Kidney epithelial cell (primary cell): ENCODE results near the gene MT1B. TPM values are rescaled to one million over a fixed set of nuclear protein-coding genes. Genes with fewer than 3 reads are reported as not detected.

Experiments
- DNase-seq: peaks from one replicate; pipeline ENCODE4 v3.0.0-alpha.2; 2010; ENCODE audit warnings: low read depth
- H3K27me3 ChIP-seq: 2 replicates; pipeline ENCODE4 v1.6.0; 2011; ENCODE audit warnings: low read length; ENCODE audit not compliant: control insufficient read depth, insufficient read depth
- H3K36me3 ChIP-seq: 2 replicates; pipeline ENCODE4 v1.5.1; 2011; ENCODE audit warnings: low read length; ENCODE audit not compliant: control insufficient read depth, insufficient read depth
- H3K4me3 ChIP-seq: 2 replicates; pipeline ENCODE4 v1.5.1; 2011; ENCODE audit warnings: low read depth, mild to moderate bottlenecking, control low read depth, low read length
- CTCF ChIP-seq: IDR thresholded peaks from 2 replicates; pipeline ENCODE4 v1.5.1; 2011; ENCODE audit warnings: mild to moderate bottlenecking, moderate library complexity, low read length, control low read depth, inconsistent platforms; ENCODE audit not compliant: insufficient read depth, poor library complexity, severe bottlenecking
- total RNA-seq: library from RNA; depleted of rRNA; stranded (reverse); fragments of >200 nt; gene quantifications from 2 replicates; pipeline ENCODE4 v1.2.3, GENCODE V29; 2015

The MT1B gene
- total RNA-seq, 1 donor from 2014 or later = not detected

GRCh38 chr16:56633535-56633934 lies 18.2 kb upstream of the MT1B start:
- Histone ChIP-seq H3K4me3 (no peak overlapping the region), H3K27me3 (peaks cover 49% of the 10 kb centered on the region)

GRCh38 chr16:56634715-56635440 lies 16.8 kb upstream of the MT1B start:
- TF ChIP-seq CTCF = no peak
- Histone ChIP-seq H3K36me3 (no peaks in the 10 kb centered on the region), H3K4me3 (no peak overlapping the region), H3K27me3 (peaks cover 51% of the 10 kb centered on the region)
- no peak for DNase-seq

More at GRCh38 chr16:56633535-56633934, 18.2 kb upstream of the MT1B start:
- no peak for DNase-seq
- no peak for TF ChIP-seq CTCF
- no peaks in the 10 kb centered on the region for H3K36me3 ChIP-seq

GRCh38 chr16:56635441-56635967 lies 16.2 kb upstream of the MT1B start:
- H3K27me3 ChIP-seq = peaks cover 51% of the 10 kb centered on the region
- H3K4me3 ChIP-seq = no peak overlapping the region
- no peak for DNase-seq
- no peak for TF ChIP-seq CTCF
- no peaks in the 10 kb centered on the region for H3K36me3 ChIP-seq

GRCh38 chr16:56636616-56637413 lies 14.9 kb upstream of the MT1B start:
- DNase-seq = no peak
- Histone ChIP-seq H3K4me3 (no peak overlapping the region), H3K27me3 (peaks cover 51% of the 10 kb centered on the region), H3K36me3 (no peaks in the 10 kb centered on the region)
- TF ChIP-seq CTCF = no peak

GRCh38 chr16:56637814-56638750 lies 13.6 kb upstream of the MT1B start, which contains the start of gene MT1A:
Gene MT1A, plus strand, starts transcription at chr16:56638666. Its CDS starts 73 bp downstream, at chr16:56638739.
- DNase-seq = no peak
- TF ChIP-seq CTCF = no peak
- Histone ChIP-seq H3K4me3 (peak within 1 kb of the TSS; percentile 41), H3K36me3 (no peaks in the 10 kb centered on the region), H3K27me3 (peaks cover 40% of the 10 kb centered on the region)
